GM12875 (cell line): ENCODE measurements around the gene DNAJC5.
"Not testable (repeated sequence)": the region's sequence is repeated elsewhere in the genome, so short reads cannot be mapped to it uniquely, and the experiment has no call there.

Experiments used
- H3K4me3 ChIP-seq: one replicate; pipeline ENCODE4 v1.5.1; 2011; ENCODE audit warnings: low read depth, low read length, control low read depth
- TF ChIP-seq, protein P1 (sequence below): IDR thresholded peaks from 2 replicates; pipeline ENCODE4 v1.5.1; 2011; ENCODE audit warnings: low read depth, mild to moderate bottlenecking, control low read depth, inconsistent platforms, low read length, moderate library complexity, borderline replicate concordance; ENCODE audit not compliant: insufficient read depth

Gene DNAJC5

DNA sequence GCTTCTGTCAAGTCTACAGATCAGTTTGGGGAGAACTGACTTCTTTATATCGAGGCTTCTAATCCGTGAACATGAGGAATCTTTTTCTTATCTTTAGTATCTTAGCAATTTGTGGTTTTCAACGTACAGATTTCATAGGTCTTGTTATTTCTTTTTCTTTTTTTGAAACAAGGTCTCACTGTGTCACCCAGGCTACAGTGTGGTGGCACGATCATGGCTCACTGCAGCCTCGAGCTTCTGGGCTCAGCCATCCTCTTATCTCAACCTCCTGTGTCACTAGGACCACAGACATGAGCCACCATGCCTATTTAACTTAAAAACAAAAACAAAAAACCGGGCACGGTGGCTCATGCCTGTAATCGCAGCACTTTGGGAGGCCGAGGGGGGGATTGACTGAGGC is 29.3 kb downstream of the DNAJC5 start:
- TF ChIP-seq, protein P1, sequence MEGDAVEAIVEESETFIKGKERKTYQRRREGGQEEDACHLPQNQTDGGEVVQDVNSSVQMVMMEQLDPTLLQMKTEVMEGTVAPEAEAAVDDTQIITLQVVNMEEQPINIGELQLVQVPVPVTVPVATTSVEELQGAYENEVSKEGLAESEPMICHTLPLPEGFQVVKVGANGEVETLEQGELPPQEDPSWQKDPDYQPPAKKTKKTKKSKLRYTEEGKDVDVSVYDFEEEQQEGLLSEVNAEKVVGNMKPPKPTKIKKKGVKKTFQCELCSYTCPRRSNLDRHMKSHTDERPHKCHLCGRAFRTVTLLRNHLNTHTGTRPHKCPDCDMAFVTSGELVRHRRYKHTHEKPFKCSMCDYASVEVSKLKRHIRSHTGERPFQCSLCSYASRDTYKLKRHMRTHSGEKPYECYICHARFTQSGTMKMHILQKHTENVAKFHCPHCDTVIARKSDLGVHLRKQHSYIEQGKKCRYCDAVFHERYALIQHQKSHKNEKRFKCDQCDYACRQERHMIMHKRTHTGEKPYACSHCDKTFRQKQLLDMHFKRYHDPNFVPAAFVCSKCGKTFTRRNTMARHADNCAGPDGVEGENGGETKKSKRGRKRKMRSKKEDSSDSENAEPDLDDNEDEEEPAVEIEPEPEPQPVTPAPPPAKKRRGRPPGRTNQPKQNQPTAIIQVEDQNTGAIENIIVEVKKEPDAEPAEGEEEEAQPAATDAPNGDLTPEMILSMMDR: no peak
- no peak overlapping the region for H3K4me3 ChIP-seq

DNA sequence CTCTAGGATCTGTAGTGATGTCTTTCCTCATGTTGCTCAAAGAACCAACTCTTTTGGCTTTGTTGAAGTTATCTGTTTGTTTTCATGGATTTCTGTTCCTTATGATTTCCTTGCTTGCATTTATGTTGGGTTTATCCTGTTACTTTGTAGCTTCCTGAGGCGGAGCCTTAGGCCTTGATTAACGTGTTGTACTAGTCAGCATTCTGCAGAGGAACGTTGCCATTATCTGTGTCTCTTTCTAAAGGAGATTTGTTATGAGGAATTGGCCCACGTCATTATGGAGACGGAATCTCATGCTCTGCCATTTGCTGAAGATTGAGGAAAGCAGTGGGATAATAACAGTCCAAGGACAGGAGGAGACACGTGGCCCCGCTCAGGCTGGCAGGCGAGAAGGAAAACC is 31.4 kb downstream of the DNAJC5 start:
- TF ChIP-seq, protein P1: no peak
- H3K4me3 ChIP-seq: no peak overlapping the region

DNA sequence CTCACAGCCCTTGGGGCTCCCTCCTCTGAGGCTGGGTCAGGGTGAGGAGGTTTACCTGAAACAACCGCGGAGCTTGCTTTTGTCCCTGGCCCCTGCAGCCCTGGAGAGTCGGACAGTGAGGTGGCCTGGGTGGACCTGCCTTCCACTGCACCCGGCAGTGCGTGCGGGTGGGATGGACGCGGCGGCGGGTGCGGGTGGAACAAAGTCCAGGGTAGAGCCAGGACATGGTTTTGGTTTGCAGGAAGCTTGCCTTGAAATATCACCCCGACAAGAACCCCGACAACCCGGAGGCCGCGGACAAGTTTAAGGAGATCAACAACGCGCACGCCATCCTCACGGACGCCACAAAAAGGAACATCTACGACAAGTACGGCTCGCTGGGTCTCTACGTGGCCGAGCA is 34.1 kb downstream of the DNAJC5 start:
- TF ChIP-seq, protein P1: no peak
- H3K4me3 ChIP-seq: no peak overlapping the region

DNA sequence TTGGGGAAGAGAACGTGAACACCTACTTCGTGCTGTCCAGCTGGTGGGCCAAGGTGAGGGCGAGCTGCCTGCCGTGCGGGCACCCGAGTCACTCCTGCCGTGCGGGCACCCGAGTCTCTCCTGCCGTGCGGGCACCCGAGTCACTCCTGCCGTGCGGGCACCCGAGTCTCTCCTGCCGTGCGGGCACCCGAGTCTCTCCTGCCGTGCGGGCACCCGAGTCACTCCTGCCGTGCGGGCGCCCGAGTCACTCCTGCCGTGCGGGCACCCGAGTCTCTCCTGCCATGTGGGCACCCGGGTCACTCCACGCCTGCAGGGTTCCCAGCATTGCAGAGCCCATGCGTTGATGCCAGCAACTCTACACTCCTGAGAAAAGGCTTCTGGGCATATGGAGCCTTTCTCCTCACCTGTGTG is 34.6 kb downstream of the DNAJC5 start:
- not testable (repeated sequence) for H3K4me3 ChIP-seq

DNA sequence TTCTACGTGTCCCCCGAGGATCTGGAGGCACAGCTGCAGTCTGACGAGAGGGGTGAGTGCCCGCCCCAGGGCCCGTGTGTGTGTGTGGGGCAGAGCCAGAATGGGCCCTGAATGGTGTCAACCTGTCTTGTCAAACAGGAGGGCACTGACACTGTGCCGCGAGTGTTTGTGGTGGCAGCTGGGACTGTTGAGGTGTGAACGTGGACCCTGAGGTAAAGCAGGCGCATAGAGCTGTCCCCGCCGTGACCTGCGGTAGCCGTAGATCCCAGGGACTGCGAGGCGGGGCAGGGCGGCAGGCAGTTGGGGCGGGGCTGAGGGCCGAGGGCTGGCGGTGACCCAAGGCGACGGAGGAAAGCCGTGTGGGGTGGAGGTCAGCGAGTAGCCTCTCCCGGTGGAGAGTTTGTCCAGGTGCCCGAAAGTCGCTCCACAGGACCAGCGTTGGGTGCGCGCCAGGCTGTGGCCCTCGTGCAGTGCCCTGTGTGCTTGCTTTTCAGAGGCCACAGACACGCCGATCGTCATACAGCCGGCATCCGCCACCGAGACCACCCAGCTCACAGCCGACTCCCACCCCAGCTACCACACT is 36.1 kb downstream of the DNAJC5 start:
- TF ChIP-seq, protein P1: no peak
- no peak overlapping the region for H3K4me3 ChIP-seq

DNA sequence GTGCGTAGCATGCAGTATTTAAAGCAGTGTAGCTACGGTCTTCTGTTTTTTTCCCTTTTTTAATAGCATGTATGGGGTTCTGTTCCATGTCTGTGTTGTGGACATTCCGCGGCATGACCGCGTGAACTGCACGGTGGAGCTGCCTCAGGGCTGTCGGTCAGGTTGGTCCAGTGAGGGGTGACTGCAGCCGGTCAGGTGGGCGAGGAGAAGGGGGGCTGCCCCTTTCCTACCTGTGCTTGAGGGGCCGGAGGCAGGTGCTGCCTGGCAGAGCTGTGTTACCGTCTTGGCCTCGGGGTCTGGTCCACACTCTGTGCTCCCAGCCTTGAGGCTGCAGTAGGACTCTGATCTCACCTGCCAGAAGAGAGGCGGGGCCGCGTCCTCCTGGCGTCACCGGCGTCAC is 36.8 kb downstream of the DNAJC5 start:
- no peak overlapping the region for H3K4me3 ChIP-seq
- TF ChIP-seq, protein P1: no peak

DNA sequence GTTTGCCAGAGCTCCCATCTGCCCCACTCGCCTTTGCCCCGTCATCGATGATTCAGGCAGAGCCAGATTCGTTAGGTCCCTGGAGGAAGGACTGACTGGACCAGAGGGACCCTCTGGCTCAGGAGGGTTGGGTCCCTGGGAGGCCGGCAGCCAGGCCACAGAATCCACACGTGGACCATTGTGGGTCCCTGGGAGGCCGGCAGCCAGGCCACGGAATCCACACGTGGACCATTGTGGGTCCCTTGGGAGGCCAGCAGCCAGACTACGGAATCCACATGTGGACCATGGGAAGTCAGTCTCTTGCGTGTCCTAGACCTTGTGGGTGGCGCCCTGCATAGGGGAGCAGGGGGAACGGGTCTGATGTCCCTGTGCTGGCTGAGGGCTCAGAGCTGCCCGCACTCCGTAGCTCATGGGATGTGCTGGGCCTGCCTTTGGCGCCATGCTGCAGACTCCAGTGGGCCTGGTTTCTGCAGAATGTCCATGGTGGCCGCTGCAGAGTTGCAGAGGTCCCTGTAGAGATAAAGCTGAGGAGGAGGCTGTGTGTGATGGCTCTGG is 37.8 kb downstream of the DNAJC5 start:
- H3K4me3 ChIP-seq: no peak overlapping the region
- TF ChIP-seq, protein P1: no peak

DNA sequence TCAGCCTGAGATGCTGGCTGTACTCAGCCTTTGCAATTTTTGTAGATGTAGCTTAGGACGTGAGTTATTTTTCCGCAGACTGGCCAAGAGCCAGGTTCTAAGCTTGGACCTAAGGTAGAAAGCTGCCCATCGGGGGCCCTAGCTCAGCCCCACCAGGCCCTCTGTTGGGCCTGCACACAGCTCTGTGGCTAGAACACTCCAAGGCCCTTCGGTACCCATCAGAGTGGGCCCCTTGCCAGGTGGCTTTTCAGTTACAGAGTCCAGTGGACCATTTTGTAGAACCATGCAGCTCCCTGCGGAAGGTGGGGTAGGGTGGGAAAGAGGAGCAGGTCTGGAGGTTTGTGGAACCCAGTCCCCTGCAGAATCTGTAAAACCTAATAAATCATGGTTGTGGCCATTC is 38.7 kb downstream of the DNAJC5 start:
- H3K4me3 ChIP-seq: no peak overlapping the region
- TF ChIP-seq, protein P1: no peak
